Nephron (organoid): Measurements from ENCODE around the gene TESK2.

Experiments used
- H3K27ac Mint-ChIP-seq, 3 experiments: 2 replicates each; pipeline ENCODE4 v1.8.0; 2020; ENCODE audit warnings: mixed read lengths in 3 of 3, mild to moderate bottlenecking in 2 of 3, moderate library complexity in 1 of 3
- H3K27me3 Mint-ChIP-seq: 2 replicates; pipeline ENCODE4 v1.8.0; 2021; ENCODE audit warnings: low read depth, mild to moderate bottlenecking, moderate library complexity, mixed read lengths
- H3K36me3 Mint-ChIP-seq: 2 replicates; pipeline ENCODE4 v1.8.0; 2020; ENCODE audit warnings: low read depth, mixed read lengths
- H3K4me1 Mint-ChIP-seq: 2 replicates; pipeline ENCODE4 v1.8.0; 2020; ENCODE audit warnings: mixed read lengths
- H3K4me3 Mint-ChIP-seq, 3 experiments: 2 replicates each; pipeline ENCODE4 v1.8.0; 2020; ENCODE audit warnings: mild to moderate bottlenecking in 3 of 3, mixed read lengths in 3 of 3, moderate library complexity in 2 of 3
- H3K9me3 Mint-ChIP-seq: 2 replicates; pipeline ENCODE4 v1.8.0; 2020; ENCODE audit warnings: mixed read lengths
- TF ChIP-seq, protein P1 (sequence below), 3 experiments: fragments of 200-600 bp; sonication (generic); IDR thresholded peaks; one replicate each; pipeline ENCODE4 v1.5.0; 2021; ENCODE audit warnings: antibody characterized with exemption in 3 of 3; ENCODE audit not compliant: unreplicated experiment in 3 of 3

Gene TESK2

DNA sequence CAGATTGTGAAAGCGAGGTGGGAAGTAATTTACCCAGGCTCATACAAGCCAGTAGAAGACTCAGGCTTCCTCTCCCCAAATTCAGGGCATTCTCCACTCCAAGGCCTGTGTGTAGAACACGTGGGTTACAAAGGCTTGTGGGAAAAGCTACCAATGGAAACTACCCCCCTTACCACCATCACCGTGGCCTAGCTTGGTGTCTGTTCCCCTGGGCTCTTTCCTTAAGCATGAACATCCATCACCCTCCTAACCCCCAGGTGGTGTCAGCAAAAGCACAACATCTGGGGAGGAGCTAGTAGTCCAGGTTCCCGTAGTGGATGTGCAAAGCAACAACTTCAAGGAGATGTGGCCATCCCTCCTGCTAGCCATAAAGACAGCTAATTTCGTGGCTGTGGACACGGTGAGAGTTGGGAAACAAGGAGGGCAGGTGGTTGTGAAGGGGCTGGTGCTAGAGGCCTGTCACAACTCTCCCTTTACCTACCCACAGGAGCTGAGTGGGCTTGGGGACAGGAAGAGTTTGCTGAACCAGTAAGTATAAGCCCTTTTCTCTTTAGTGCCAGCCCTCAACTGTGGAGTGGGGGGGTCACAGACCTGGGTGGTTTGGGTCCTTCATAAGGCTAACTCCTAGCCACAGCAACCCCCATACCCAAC, 150.0 kb downstream of the TESK2 start:
- no peaks in the 10 kb centered on the region for H3K27me3 Mint-ChIP-seq
- peaks cover 36% of the 10 kb centered on the region for H3K36me3 Mint-ChIP-seq
- H3K9me3 Mint-ChIP-seq: no peaks in the 10 kb centered on the region
- peak overlapping the region; percentile 92 to 98 (median 98) for H3K4me3 Mint-ChIP-seq
- peak overlapping the region; percentile 95 to 99 (median 98) for H3K27ac Mint-ChIP-seq
- TF ChIP-seq, protein P1, sequence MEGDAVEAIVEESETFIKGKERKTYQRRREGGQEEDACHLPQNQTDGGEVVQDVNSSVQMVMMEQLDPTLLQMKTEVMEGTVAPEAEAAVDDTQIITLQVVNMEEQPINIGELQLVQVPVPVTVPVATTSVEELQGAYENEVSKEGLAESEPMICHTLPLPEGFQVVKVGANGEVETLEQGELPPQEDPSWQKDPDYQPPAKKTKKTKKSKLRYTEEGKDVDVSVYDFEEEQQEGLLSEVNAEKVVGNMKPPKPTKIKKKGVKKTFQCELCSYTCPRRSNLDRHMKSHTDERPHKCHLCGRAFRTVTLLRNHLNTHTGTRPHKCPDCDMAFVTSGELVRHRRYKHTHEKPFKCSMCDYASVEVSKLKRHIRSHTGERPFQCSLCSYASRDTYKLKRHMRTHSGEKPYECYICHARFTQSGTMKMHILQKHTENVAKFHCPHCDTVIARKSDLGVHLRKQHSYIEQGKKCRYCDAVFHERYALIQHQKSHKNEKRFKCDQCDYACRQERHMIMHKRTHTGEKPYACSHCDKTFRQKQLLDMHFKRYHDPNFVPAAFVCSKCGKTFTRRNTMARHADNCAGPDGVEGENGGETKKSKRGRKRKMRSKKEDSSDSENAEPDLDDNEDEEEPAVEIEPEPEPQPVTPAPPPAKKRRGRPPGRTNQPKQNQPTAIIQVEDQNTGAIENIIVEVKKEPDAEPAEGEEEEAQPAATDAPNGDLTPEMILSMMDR (IDR thresholded peaks at IDR 0.05; ENCODE audit: unreplicated experiment in 3 of 3): no peak
- H3K4me1 Mint-ChIP-seq: peaks cover 25% of the 10 kb centered on the region

GRCh38 chr1:45339789-45340558, 151.0 kb downstream of the TESK2 start, which contains the start of the genes MUTYH and TOE1:
Gene MUTYH (minus strand): TSS chr1:45340440. CDS start chr1:45334505, 5,935 bp downstream.
Gene TOE1 (plus strand): TSS chr1:45340170. CDS start chr1:45340253, 83 bp downstream.
- peak within 1 kb of the TSS; percentile 92 to 98 (median 98) for H3K4me3 Mint-ChIP-seq
- TF ChIP-seq, protein P1 (IDR thresholded peaks at IDR 0.05; ENCODE audit: unreplicated experiment in 3 of 3): no peak
- H3K27me3 Mint-ChIP-seq: no peaks in the 10 kb centered on the region
- H3K27ac Mint-ChIP-seq: peak within 1 kb of the TSS; percentile 95 to 99 (median 98)
- peaks cover 28% of the 10 kb centered on the region for H3K36me3 Mint-ChIP-seq
- peaks cover 28% of the 10 kb centered on the region for H3K4me1 Mint-ChIP-seq
- no peaks in the 10 kb centered on the region for H3K9me3 Mint-ChIP-seq

DNA sequence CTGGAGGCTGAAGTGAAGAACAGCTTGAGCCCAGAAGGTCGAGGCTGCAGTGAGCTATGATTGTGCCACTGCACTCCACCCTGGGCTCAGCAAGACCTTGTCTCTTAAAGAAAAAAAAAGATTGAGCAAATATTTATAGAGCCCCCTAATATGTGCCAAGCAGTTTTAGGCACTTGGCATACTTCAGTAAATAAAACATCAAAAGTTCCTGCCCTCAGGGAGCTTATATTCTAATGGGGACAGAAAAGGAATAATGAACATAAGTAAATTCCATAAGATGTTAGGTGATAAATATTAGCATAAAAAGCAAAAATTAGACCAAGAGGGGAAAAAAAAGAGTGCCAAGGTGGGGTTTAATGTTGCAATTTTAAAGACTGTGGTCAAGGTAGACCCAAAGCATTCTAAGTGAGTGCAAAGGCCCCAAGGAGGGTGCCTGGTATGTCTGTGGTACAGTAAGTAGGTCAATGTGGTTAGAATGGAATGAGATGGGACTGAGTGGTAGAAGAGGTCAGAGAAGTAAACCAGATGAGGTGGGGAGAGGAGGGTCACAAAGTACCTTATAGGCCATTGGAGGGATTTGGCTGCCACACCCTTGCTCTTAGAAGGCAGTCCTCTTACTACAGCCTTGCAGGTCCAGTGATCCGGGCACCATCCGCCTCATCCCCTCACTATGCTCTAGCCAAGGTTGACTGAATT, 153.2 kb downstream of the TESK2 start:
- Mint-ChIP-seq H3K27me3 (no peaks in the 10 kb centered on the region), H3K4me1 (peaks cover 28% of the 10 kb centered on the region), H3K9me3 (no peaks in the 10 kb centered on the region), H3K27ac (peak overlapping the region in 2 of 3 experiments; percentile 7 to 95), H3K4me3 (peak overlapping the region; percentile 92 to 98 (median 98)), H3K36me3 (peaks cover 13% of the 10 kb centered on the region)
- TF ChIP-seq, protein P1 (IDR thresholded peaks at IDR 0.05; ENCODE audit: unreplicated experiment in 3 of 3): no peak

DNA sequence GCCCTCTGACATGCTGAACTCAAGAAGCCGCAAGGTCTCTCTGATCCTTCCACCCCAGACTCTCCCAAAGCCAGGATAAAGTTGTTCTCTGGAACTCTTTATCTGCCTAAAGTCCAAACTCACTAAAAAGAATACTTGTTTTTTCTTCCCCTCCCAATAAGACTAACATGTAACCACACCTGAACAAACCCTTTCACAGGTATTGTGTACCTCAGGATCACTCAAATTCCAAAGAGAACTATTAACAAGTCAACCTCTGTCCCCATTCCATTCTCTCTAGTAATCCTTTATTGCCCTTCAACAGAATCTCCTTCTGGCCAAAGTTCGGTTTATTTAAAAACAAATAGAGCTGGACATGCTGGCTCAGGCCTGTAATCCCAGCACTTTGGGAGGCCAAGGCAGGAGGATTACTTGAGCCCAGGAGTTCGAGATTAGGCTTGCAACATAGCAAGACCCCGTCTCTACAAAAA, 155.1 kb downstream of the TESK2 start:
- H3K4me3 Mint-ChIP-seq: no peak overlapping the region
- H3K27me3 Mint-ChIP-seq: no peaks in the 10 kb centered on the region
- peak overlapping the region; percentile 1 to 83 (median 27) for H3K27ac Mint-ChIP-seq
- TF ChIP-seq, protein P1 (IDR thresholded peaks at IDR 0.05; ENCODE audit: unreplicated experiment in 3 of 3): no peak
- peaks cover 4% of the 10 kb centered on the region for H3K36me3 Mint-ChIP-seq
- no peaks in the 10 kb centered on the region for H3K9me3 Mint-ChIP-seq
- peaks cover 22% of the 10 kb centered on the region for H3K4me1 Mint-ChIP-seq

- H3K27ac Mint-ChIP-seq: peak overlapping the region; percentile 15 to 70 (median 54)
- peak overlapping the region in 1 of 3 experiments; percentile 53 for H3K4me3 Mint-ChIP-seq
- H3K9me3 Mint-ChIP-seq: no peaks in the 10 kb centered on the region
- TF ChIP-seq, protein P1 (IDR thresholded peaks at IDR 0.05; ENCODE audit: unreplicated experiment in 3 of 3): no peak
- peaks cover 5% of the 10 kb centered on the region for H3K36me3 Mint-ChIP-seq
- no peaks in the 10 kb centered on the region for H3K27me3 Mint-ChIP-seq
- H3K4me1 Mint-ChIP-seq: peaks cover 15% of the 10 kb centered on the region
Observed at GRCh38 chr1:45334308-45335245, 156.4 kb downstream of the TESK2 start.
